Body of pancreas (tissue), 4 donors: Measurements from ENCODE around the gene IDI2. TPM values are rescaled to one million over a fixed set of nuclear protein-coding genes. Genes with fewer than 3 reads are reported as not detected.
A peak's percentile ranks its signal among the peaks of the same experiment; 100 is the strongest.

ENCODE experiments used
- ATAC-seq: fragments of 150-250 bp; one replicate; pipeline ENCODE4 v1.9.1; 2016
- DNase-seq, 4 donors: peaks; one replicate each; pipeline ENCODE4 v3.0.0-alpha.2; 2019
- H3K27ac ChIP-seq, 4 donors: fragments of 200-600 bp; sonication (generic); 1 replicate in 3 of 4; 2 replicates in 1 of 4; pipeline versions ENCODE4 v1.5.1 to v1.6.1; 2016 to 2019; ENCODE audit warnings: mild to moderate bottlenecking in 1 of 4, mixed read lengths in 1 of 4, moderate library complexity in 1 of 4
- H3K27me3 ChIP-seq, 2 donors: fragments of 200-600 bp; sonication (generic); one replicate each; pipeline ENCODE4 v1.6.0; 2016; ENCODE audit warnings: mild to moderate bottlenecking in 1 of 2
- H3K36me3 ChIP-seq, 2 donors: fragments of 200-600 bp; sonication (generic); replicated peaks in 1 of 2; 2 replicates each; pipeline ENCODE4 v1.5.1; 2016; ENCODE audit warnings: low read depth in 2 of 2; ENCODE audit not compliant: insufficient read depth in 1 of 2
- H3K4me1 ChIP-seq: fragments of 200-600 bp; sonication (generic); one replicate; pipeline ENCODE4 v1.6.0; 2016
- H3K4me3 ChIP-seq, 2 donors: fragments of 200-600 bp; sonication (generic); 1 replicate in 1 of 2; 2 replicates in 1 of 2; pipeline ENCODE4 v1.5.1; 2016 to 2019
- H3K9me3 ChIP-seq, 3 donors: fragments of 200-600 bp; sonication (generic); 1 replicate in 2 of 3; 2 replicates in 1 of 3; pipeline ENCODE4 v1.5.1; 2016
- POLR2A ChIP-seq, 3 donors: fragments of 450-650 bp; IDR thresholded peaks; one replicate each; pipeline ENCODE4 v1.6.1; 2016; ENCODE audit warnings: antibody characterized with exemption in 3 of 3, mild to moderate bottlenecking in 2 of 3
- WGBS, 2 donors: methylation state at CpG; one replicate each; pipeline ENCODE4 v1.1.5; 2017; 5-methylcytosine and 5-hydroxymethylcytosine counted together
- intact Hi-C: fragments of 100-400 bp; cut with DNase I; formaldehyde crosslinking; loops from one replicate; pipeline ENCODE4 v1.15.1; 2023
- total RNA-seq, 2 donors: library from RNA; depleted of rRNA; stranded (reverse); fragments of >200 nt; gene quantifications; one replicate each; pipeline ENCODE4 v1.1.0, GENCODE V29; 2016
- TF ChIP-seq, protein P1 (sequence below), 7 experiments: fragments of 450-650 bp in 4 of 7; fragments of 200-600 bp in 3 of 7; sonication (generic) in 3 of 7; IDR thresholded peaks; one replicate each; pipeline ENCODE4 v1.5.1; 2016 to 2019; ENCODE audit warnings: antibody characterized with exemption in 7 of 7

Gene IDI2
- total RNA-seq, 2 donors from 2014 or later = not detected

- Histone ChIP-seq H3K36me3 (no peaks in the 10 kb centered on the region), H3K27ac (no peak overlapping the region), H3K27me3 (no peaks in the 10 kb centered on the region), H3K4me1 (peaks cover 25% of the 10 kb centered on the region), H3K4me3 (no peak overlapping the region), H3K9me3 (no peaks in the 10 kb centered on the region)
- TF ChIP-seq, protein P1, sequence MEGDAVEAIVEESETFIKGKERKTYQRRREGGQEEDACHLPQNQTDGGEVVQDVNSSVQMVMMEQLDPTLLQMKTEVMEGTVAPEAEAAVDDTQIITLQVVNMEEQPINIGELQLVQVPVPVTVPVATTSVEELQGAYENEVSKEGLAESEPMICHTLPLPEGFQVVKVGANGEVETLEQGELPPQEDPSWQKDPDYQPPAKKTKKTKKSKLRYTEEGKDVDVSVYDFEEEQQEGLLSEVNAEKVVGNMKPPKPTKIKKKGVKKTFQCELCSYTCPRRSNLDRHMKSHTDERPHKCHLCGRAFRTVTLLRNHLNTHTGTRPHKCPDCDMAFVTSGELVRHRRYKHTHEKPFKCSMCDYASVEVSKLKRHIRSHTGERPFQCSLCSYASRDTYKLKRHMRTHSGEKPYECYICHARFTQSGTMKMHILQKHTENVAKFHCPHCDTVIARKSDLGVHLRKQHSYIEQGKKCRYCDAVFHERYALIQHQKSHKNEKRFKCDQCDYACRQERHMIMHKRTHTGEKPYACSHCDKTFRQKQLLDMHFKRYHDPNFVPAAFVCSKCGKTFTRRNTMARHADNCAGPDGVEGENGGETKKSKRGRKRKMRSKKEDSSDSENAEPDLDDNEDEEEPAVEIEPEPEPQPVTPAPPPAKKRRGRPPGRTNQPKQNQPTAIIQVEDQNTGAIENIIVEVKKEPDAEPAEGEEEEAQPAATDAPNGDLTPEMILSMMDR (IDR thresholded peaks at IDR 0.05) = no peak
- TF ChIP-seq POLR2A (IDR thresholded peaks at IDR 0.05) = no peak
- DNase-seq (peak in 3 of 4 donors; percentile 25 to 44 (median 43)), ATAC-seq (no peak)
- 75 to 83% methylated on average over 5 to 7 of the region's 7 CpGs for WGBS, 2 donors
- intact Hi-C loops = loop anchor here (10.0 kb wide), 1 partner anchor 51 kb away; the partner anchor contains the start of gene LARP4B
Observed at GRCh38 chr10:986137-986825, 39.4 kb downstream of the IDI2 start.

DNA sequence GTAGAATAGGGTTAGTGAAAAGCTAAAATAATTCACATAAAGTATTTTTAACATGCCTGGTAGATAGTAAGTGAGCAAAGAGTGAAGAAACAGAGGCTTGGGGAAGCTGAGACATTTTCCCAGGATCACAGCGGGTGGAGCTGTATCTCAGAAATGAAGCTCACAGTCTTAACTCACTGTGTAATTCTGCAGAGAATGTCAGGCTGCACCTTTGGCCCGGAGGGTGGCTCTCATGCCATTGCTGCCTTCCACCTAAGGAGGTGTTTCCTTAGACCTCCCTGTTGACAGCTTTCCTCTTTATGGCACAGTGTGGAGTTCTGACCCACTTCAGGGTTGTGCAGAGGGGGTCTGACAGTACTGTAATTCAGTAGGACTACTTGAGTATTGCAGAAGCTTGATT lies 40.3 kb downstream of the IDI2 start:
- WGBS, 2 donors = 97 to 100% methylated on average over 2 of the region's 2 CpGs
- intact Hi-C loops = loop anchor here (10.0 kb wide), 1 partner anchor 51 kb away; the partner anchor contains the start of gene LARP4B
- Histone ChIP-seq H3K36me3 (no peaks in the 10 kb centered on the region), H3K4me3 (no peak overlapping the region), H3K27ac (no peak overlapping the region), H3K4me1 (peaks cover 21% of the 10 kb centered on the region), H3K27me3 (no peaks in the 10 kb centered on the region), H3K9me3 (peaks cover 0 to 6% (median 0%) of the 10 kb centered on the region in 3 donors)
- no peak for TF ChIP-seq POLR2A (IDR thresholded peaks at IDR 0.05)
- TF ChIP-seq, protein P1 (IDR thresholded peaks at IDR 0.05) = no peak
- ATAC-seq (no peak), DNase-seq (no peak)

DNA sequence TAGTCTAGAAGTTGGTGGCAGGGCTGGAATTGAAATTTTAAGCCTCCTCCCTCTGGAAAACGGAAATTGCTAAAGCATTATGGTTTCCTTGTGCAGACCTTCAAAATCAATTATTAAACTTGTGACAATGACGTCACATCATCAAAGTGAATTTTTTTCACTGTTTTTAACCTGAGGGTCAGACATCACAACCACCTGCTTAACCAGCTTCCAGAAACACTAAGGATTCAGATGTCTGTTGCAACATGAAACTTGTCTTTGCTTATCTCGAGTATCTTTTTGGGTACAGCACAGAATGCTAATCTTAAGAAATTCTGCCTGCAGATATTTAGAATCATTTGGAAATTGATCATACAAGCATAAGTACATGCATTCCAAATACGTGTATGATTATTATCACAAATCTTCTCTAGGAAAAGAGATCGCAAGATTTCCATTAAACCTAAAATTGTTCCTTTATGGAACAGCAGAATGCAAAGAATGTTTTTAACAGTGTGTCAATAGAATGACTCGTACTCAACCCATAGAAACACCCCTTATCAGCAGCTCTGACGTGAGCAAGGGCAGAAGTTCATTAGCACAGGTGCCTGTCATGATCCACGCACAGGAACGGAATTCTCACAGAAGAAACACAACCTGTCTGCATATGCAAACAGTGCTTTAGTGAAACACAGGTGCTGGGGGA lies 41.5 kb downstream of the IDI2 start:
- 53 to 54% methylated on average over 9 of the region's 9 CpGs for WGBS, 2 donors
- Histone ChIP-seq H3K27me3 (no peaks in the 10 kb centered on the region), H3K4me1 (peaks cover 10% of the 10 kb centered on the region), H3K4me3 (no peak overlapping the region), H3K9me3 (peaks cover 0 to 9% (median 0%) of the 10 kb centered on the region in 3 donors), H3K27ac (no peak overlapping the region), H3K36me3 (no peaks in the 10 kb centered on the region)
- intact Hi-C loops = loop anchor here (10.0 kb wide), 1 partner anchor 49 kb away; the partner anchor contains the start of gene LARP4B
- no peak for ATAC-seq
- TF ChIP-seq, protein P1 (IDR thresholded peaks at IDR 0.05) = no peak
- no peak for TF ChIP-seq POLR2A (IDR thresholded peaks at IDR 0.05)
- peak in 2 of 4 donors; percentile 32 to 52 for DNase-seq

GRCh38 chr10:983401-983800 lies 42.3 kb downstream of the IDI2 start:
- Histone ChIP-seq H3K4me1 (peaks cover 8% of the 10 kb centered on the region), H3K9me3 (peaks cover 0 to 14% (median 0%) of the 10 kb centered on the region in 3 donors), H3K27me3 (no peaks in the 10 kb centered on the region), H3K4me3 (no peak overlapping the region), H3K36me3 (no peaks in the 10 kb centered on the region), H3K27ac (no peak overlapping the region)
- 86 to 87% methylated on average over 6 of the region's 6 CpGs for WGBS, 2 donors
- TF ChIP-seq, protein P1 (IDR thresholded peaks at IDR 0.05) = no peak
- TF ChIP-seq POLR2A (IDR thresholded peaks at IDR 0.05) = no peak
- no peak for DNase-seq
- ATAC-seq = no peak
- intact Hi-C loops = loop anchor here (10.0 kb wide), 1 partner anchor 49 kb away; the partner anchor contains the start of gene LARP4B
